T47D (cell line): ENCODE measurements around the gene IER5.
"Not testable (repeated sequence)": the region's sequence is repeated elsewhere in the genome, so short reads cannot be mapped to it uniquely, and the experiment has no call there.

Experiments used
- DNase-seq, 2 experiments: peaks; one replicate each; pipeline versions ENCODE4 v3.0.0 to v3.0.0-alpha.2; 2011 to 2012; ENCODE audit warnings: low read depth in 1 of 2, low spot score in 1 of 2
- JUND ChIP-seq: IDR thresholded peaks from 2 replicates; pipeline ENCODE4 v1.6.1; 2012; ENCODE audit warnings: low read depth
- in situ Hi-C: cut with HindIII; loops from 2 replicates; pipeline ENCODE4 v1.10.0; 2016; ENCODE audit warnings: low sequenced_read_pairs, low pct_unique_long_range_greater_than_20kb

The IER5 gene

DNA sequence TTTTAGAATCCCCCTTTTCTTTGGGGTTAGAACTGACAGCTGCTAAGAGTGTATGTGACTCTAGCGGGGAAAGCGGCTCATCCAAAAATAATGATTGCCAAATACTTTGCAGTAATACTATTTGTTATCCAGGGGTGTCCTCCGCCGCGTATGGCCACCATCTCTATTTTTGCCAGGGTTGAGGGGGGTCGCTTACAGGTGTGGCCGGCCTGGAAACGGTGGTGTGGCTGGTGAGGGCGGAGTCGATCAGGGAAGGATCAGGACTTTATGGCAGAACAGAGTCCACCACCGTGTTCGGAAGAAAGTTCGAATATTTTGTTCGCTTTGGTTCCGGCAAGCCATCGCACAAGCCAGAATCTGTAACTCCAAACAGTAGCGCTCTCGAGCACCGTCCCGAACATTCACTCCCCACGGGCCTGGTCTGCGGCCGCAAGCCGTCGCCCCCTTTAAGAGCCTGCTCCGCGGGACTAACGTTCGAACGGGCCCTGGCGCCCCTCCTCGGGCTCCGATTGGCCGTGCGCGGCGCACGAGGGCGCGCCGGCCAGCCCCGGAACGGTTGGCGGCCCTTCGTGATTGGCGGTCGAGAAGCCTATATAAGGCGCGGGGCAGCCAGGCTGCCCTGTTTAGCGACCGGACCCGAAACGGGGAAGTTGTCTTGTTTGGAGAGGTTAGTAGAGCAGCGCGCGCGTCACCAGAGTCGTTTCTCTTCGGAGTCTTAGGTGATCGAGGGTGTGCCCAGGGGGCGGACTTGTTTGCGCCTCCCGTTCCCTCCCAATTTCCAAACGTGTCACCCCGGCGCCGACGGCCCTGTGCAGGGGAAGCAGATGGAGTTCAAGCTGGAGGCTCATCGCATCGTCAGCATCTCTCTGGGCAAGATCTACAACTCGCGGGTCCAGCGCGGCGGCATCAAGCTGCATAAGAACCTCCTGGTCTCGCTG is at the start of gene IER5:
TSS of gene IER5 (plus strand) at position 622 of the 938 bp plus-strand sequence. CDS start at position 825, 203 bp downstream.
- peak; percentile 93 to 99 for DNase-seq
- no peak; the same call in 1 of the 2 replicates for TF ChIP-seq JUND
- in situ Hi-C loops = no loop called here

DNA sequence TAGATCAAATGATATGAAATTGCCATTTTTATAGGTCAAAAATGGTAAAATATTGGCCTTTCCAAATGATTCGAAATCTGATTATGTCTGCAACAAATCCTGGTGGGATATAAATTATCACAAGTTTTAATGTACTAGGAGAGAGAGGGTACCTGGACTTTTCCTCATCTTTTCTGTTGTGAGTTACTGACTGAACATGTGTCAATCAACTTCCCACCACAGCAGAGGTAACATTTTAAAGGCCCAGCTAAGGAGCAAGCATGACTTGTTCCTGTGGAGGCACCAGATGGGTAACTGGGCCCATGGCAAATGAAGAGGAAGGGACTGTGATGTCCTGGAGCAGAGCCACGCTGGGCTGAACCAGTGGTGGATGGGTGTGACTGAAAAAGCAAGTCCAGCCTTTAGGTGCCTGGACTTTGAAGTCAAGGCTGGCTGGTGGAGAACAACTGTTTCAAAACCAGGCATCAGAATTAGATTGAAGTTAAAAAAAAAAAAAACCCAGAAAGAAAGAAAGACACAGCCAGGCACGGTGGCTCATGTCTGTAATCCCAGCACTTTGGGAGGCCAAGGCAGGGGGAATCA is 48.1 kb upstream of the IER5 start:
- TF ChIP-seq JUND = no peak
- DNase-seq = no peak
- in situ Hi-C loops = no loop called here

DNA sequence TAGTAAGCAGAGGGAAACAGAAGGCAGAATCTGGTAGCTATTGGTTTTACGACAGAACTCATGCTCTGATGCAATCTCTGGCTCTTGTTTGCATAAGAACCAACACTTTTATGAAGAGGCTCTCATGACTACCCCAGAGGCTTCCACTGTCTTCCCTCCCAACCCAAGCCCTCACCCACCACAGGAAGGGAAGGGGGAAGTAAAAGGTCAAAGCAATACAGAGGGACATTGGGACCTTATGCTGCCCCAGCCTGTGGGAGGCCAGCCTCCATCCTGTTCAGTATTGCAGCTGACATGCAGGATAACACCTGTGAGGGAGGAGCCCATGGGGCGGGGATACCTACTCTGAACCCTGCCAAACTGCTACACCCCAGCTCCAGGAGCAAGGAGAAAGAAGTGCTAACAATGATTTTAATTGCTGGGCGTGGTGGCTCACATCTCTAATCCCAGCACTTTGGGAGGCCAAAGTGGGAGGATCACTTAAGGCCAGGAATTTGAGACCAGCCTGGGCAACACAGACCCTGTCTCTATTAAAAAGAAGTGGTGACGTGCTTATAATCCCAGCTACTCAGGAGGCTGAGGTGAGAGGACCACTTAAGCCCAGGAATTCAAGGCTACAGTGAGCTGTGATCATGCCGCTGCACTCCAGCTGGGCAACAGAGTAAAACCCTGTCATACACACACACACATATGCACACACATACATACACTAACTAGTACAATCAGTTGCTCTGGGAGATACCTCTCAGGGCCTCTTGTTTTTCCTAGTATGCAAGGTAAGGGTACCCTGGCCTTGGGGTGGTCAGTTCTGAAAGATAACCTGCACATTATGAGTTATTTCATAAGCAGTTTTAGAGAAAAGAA is 45.2 kb upstream of the IER5 start:
- DNase-seq = peak; percentile 48 to 80
- TF ChIP-seq JUND = no peak
- in situ Hi-C loops = no loop called here

DNA sequence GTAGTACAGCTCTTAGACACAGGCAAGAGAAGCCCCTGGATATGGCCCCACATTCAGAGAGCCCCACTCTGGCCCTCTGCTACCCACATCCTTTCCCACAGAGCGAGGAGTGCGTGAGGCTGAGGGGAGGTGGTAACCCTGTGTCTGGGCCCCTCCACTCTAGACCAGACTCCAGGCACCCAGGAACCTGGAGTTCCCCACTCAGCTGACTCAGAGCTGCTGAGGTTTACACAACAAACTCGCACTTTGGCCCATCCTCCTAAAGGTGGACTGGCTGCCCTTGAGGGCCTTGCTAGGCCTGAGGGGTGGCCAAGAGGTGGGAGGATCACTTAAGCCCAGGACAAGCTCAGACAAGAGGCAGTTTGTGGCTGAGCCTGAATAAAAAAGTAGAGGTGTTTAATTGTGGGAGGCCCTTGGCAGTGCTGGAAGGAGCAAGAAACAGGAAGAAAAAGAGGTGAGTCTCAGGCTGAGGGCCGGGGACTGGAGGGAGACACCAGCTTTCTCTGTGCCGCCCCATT is 44.0 kb upstream of the IER5 start:
- peak in 1 of 2 experiments; percentile 55 for DNase-seq
- no peak for TF ChIP-seq JUND
- in situ Hi-C loops = no loop called here

DNA sequence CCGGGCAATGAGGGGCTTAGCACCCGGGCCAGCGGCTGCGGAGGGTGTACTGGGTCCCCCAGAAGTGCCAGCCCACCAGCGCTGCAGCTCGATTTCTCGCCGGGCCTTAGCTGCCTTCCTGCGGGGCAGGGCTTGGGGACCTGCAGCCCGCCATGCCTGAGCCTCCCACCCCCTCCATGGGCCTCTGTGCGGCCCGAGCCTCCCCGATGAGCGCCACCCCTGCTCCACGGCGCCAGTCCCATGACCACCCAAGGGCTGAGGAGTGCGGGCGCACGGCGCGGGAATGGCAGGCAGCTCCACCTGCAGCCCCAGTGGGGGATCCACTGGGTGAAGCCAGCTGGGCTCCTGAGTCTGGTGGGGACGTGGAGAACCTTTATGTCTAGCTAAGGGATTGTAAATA is 42.6 kb upstream of the IER5 start:
- in situ Hi-C loops, DNase-seq: not testable (repeated sequence)

DNA sequence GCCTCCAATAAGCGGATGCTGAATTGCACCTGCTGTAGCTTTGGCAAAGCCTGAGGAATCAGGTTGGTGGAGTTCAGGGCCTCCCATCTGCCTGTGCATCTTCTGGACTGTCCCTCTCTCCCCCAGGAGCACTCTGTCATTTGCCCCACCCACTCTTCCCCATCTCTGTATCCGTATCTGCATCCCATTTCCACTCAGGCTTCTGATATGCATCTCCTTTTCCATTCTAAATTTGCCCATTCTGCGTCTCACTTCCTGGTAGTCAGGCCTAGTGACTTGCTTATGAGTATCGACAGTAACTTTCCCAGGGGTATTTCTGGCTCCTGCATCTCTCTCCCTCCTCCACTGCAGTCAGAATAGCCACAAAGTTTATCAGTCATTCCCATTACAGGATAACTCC is 39.1 kb upstream of the IER5 start:
- in situ Hi-C loops = no loop called here
- TF ChIP-seq JUND = no peak
- no peak for DNase-seq

DNA sequence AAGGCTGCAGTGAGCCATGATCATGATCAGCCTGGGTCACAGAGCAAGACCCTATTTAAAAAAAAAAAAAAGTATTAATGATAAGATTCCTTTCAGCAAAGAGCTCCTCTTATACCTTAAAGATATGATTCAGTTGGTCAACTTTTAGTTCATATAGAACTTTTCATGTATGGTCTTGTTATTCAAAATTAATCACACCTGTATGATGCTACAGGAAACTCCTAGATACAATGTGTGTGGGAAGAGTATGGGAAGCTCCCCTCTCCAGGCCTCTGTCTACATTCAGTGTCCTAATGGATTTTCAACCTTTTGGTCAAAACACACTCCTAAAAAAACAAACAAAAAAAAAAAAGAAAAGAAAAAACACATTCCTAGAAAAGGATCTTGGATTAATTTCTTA is 37.6 kb upstream of the IER5 start:
- TF ChIP-seq JUND = no peak
- in situ Hi-C loops = no loop called here
- DNase-seq = no peak

DNA sequence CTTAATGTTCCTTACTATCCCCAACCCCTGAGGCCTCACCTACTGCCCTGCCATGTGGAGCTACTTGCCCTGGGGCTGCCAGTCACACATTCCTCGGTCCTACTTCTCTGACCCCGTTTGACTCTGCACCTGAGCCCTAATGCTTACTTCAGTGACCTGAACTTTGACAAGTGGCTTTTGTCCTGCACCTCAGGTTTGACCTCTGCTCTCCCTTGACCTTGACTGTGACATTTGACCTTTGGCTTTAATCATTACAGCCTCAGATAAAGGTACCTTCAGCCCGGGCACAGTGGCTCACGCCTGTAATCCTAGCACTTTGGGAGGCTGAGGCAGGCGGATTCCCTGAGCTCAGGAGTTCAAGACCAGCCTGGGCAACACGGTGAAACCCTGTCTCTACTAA is 31.9 kb upstream of the IER5 start:
- DNase-seq = no peak
- TF ChIP-seq JUND = no peak
- in situ Hi-C loops = no loop called here

DNA sequence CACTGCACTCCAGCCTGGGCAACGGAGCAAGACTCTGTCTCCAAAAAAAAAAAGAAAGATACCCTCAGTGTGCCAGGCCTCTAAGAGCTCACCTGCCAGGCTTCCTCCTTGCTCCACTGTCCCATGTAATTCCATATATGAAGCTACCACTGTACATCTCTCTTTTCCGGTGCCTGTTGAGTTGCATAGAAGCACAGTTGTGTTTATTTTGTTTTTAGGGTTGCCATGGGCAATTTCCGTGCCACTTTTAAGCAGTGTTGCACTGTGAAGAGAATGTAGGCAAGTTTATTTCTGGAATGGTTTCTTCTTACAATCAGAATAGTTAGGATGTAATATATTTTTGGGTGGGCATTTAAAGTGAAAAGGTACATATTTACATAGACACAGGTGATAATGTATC is 31.4 kb upstream of the IER5 start:
- in situ Hi-C loops = no loop called here
- DNase-seq = no peak
- TF ChIP-seq JUND = no peak

DNA sequence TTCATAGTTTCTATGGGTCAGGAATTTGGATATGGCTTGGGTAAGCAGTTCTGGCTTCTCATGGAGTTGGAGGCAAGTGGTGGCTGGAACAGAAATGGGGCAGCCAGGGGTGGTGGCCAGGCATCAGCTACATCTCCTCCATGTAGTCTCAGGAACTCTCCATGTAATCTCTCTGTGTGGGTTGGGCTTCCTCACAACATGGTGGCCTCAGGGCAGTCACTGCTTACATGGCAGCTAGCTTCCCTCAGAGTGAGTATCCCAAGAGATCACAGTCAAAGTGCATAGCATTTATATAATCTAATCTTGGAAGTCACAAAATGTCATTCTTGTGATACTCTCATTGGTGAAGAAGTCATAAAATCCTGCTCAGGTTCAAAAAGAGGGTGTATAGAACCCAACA is 29.1 kb upstream of the IER5 start:
- in situ Hi-C loops = no loop called here

DNA sequence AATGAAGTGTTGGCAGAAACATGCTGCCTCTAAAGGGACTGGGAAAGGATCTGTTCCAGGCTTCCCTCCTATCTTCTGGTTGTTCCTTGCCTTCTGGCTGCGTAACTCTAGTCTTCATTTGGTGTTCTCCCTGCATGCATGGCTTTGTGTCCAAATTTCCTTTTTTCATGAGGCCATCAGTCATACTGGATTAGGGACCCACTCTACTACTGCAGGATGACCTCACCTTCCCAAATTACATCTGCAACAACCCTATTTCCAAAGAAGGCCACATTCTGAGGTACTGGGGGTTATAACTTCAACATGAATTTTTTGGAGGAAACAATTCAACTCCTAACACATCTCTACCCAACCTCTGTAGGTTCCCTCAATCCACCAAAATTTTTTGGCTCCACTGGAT is 28.4 kb upstream of the IER5 start:
- DNase-seq = no peak
- in situ Hi-C loops = no loop called here
- no peak for TF ChIP-seq JUND

More for the DNA sequence above, 29.1 kb upstream of the IER5 start:
- no peak for DNase-seq
- TF ChIP-seq JUND = no peak

DNA sequence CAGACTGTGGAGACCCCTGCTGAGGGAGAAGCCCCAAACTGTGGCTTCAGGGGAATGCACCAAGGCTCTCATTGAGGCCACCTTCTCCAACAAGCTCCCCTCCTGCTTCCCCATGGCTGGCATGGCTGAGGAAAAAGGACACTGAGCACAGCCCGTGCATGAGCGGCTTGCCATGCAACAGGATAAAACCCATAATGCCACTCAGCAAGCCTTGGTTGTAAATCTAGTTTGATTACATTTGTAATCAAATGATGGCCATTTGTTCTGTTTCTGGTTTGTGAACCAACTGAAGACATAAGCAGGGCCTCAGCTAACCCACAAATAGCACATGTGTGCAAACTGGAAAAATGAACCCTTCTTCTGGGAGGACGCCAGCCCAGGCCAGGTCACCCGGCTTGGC is 27.6 kb upstream of the IER5 start:
- in situ Hi-C loops, DNase-seq: not testable (repeated sequence)

DNA sequence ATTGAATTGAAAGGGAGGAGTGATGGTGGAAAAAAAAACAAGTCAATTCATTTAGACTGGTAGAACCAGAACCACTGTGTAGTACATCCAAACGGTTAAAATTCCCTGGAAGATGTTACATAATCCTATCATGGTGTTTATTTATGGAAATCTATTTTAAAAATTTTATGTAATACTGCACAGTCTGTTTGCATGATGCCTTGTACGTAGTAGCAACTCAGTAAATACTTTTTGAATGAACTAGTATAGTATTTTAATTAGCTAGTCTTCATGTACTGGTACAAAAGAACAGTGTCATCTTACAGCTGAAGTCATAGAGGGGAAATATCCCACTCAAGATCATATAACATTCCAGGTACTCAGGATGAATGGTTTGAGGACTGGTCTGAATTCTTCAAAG is 27.0 kb upstream of the IER5 start:
- DNase-seq = no peak
- no peak for TF ChIP-seq JUND
- in situ Hi-C loops = no loop called here
